IMR-90 (cell line): ENCODE results near the gene FYCO1. TPM values are rescaled to one million over a fixed set of nuclear protein-coding genes. Genes with fewer than 3 reads are reported as not detected.
A peak's percentile ranks its signal among the peaks of the same experiment; 100 is the strongest.

Experiments
- ATAC-seq: fragments of 200-7000 bp; cut with Tn5 transposase; 2 replicates; pipeline ENCODE4 v1.9.1; 2020; ENCODE audit warnings: low read depth, mild to moderate bottlenecking, moderate library complexity
- BruUV-seq: library from RNA; stranded (reverse); fragments of 400-500 nt; replicated peaks from 2 replicates; lab custom pipeline; 2021; lab: Mats Ljungman, UMichigan
- CTCF ChIA-PET: fragments of 300-600 bp; formaldehyde crosslinking; extraction: SDS; loops from one replicate; lab custom pipeline; 2021; ENCODE audit warnings: antibody characterized with exemption; lab: Yijun Ruan, JAX
- POLR2A ChIA-PET: fragments of 300-600 bp; sonication (Branson Sonifier 250); formaldehyde crosslinking; loops from one replicate; lab custom pipeline; 2022; ENCODE audit warnings: antibody characterized with exemption; ENCODE audit not compliant: unreplicated experiment; lab: Charles Lee
- DNase-seq: peaks from one replicate; pipeline ENCODE4 v3.0.0; 2013
- H2AFZ ChIP-seq: replicated peaks from 2 replicates; pipeline ENCODE3; 2013; ENCODE audit warnings: low read length, mild to moderate bottlenecking; ENCODE audit not compliant: poor library complexity
- H2AK5ac ChIP-seq: 2 replicates; pipeline ENCODE4 v1.6.1; 2013; ENCODE audit warnings: low read depth, low read length, inconsistent platforms
- H2AK9ac ChIP-seq: replicated peaks from 2 replicates; pipeline ENCODE3; 2013; ENCODE audit warnings: mild to moderate bottlenecking, low read depth, low read length, moderate library complexity; ENCODE audit not compliant: poor library complexity
- H2BK120ac ChIP-seq: 2 replicates; pipeline ENCODE4 v1.6.1; 2013; ENCODE audit warnings: low read depth, low read length, inconsistent platforms
- H2BK15ac ChIP-seq: 3 replicates; pipeline ENCODE4 v1.6.1; 2013; ENCODE audit warnings: low read depth, low read length, inconsistent platforms
- H2BK20ac ChIP-seq: 2 replicates; pipeline ENCODE4 v1.6.1; 2013; ENCODE audit warnings: low read depth, mild to moderate bottlenecking, inconsistent platforms, low read length, moderate library complexity
- H2BK5ac ChIP-seq: 2 replicates; pipeline ENCODE4 v1.6.1; 2013; ENCODE audit warnings: mild to moderate bottlenecking, low read depth, low read length, inconsistent platforms; ENCODE audit not compliant: poor library complexity, severe bottlenecking
- H3K14ac ChIP-seq: replicated peaks from 2 replicates; pipeline ENCODE4 v1.6.1; 2013; ENCODE audit warnings: low read depth, low read length, inconsistent platforms
- H3K18ac ChIP-seq: 2 replicates; pipeline ENCODE4 v1.6.1; 2013; ENCODE audit warnings: low read depth, low read length, control low read depth
- H3K23ac ChIP-seq: 2 replicates; pipeline ENCODE4 v1.6.1; 2013; ENCODE audit warnings: low read depth, low read length, inconsistent platforms
- H3K27ac ChIP-seq: 2 replicates; pipeline ENCODE4 v1.5.1; 2013; ENCODE audit warnings: mild to moderate bottlenecking, control low read depth, low read length; ENCODE audit not compliant: insufficient read depth
- H3K27me3 ChIP-seq: 2 replicates; pipeline ENCODE4 v1.6.1; 2013; ENCODE audit warnings: low read length; ENCODE audit not compliant: control insufficient read depth, insufficient read depth
- H3K36me3 ChIP-seq: 2 replicates; pipeline ENCODE4 v1.6.1; 2013; ENCODE audit warnings: low read length, mixed read lengths; ENCODE audit not compliant: control insufficient read depth, insufficient read depth
- H3K4ac ChIP-seq: 2 replicates; pipeline ENCODE4 v1.6.1; 2013; ENCODE audit warnings: low read depth, low read length, inconsistent platforms
- H3K4me1 ChIP-seq: 2 replicates; pipeline ENCODE4 v1.6.1; 2013; ENCODE audit warnings: low read length, mixed read lengths; ENCODE audit not compliant: control insufficient read depth, insufficient read depth
- H3K4me2 ChIP-seq: 2 replicates; pipeline ENCODE4 v1.6.1; 2013; ENCODE audit warnings: low read depth, mild to moderate bottlenecking, control low read depth, low read length, moderate library complexity
- H3K4me3 ChIP-seq: 2 replicates; pipeline ENCODE4 v1.5.1; 2013; ENCODE audit warnings: low read depth, mild to moderate bottlenecking, control low read depth, low read length, moderate library complexity; ENCODE audit not compliant: insufficient read depth
- H3K56ac ChIP-seq: 2 replicates; pipeline ENCODE4 v1.6.1; 2013; ENCODE audit warnings: low read length, inconsistent platforms; ENCODE audit not compliant: insufficient read depth; ENCODE audit errors: extremely low read depth
- H3K79me1 ChIP-seq, 2 experiments: 2 replicates each; pipeline ENCODE4 v1.6.1; 2013; ENCODE audit warnings: low read length in 2 of 2, inconsistent platforms in 1 of 2, low read depth in 1 of 2
- H3K9ac ChIP-seq: 2 replicates; pipeline ENCODE4 v1.6.1; 2013; ENCODE audit warnings: low read depth, low read length, control low read depth
- H3K9me1 ChIP-seq: 2 replicates; pipeline ENCODE4 v1.6.1; 2013; ENCODE audit warnings: low read length, inconsistent platforms; ENCODE audit not compliant: insufficient read depth
- H3K9me3 ChIP-seq: 2 replicates; pipeline ENCODE4 v1.6.1; 2013; ENCODE audit warnings: low read length; ENCODE audit not compliant: control insufficient read depth, insufficient read depth
- H4K20me1 ChIP-seq: 2 replicates; pipeline ENCODE4 v1.6.1; 2013; ENCODE audit warnings: low read length, inconsistent platforms; ENCODE audit not compliant: insufficient read depth
- H4K5ac ChIP-seq: 2 replicates; pipeline ENCODE4 v1.6.1; 2013; ENCODE audit warnings: mild to moderate bottlenecking, low read depth, low read length, control low read depth
- H4K8ac ChIP-seq, 2 experiments: 2 replicates each; pipeline ENCODE4 v1.6.1; 2013; ENCODE audit warnings: low read depth in 2 of 2, low read length in 2 of 2, control low read depth in 1 of 2, inconsistent platforms in 1 of 2
- H4K91ac ChIP-seq: 2 replicates; pipeline ENCODE4 v1.6.1; 2013; ENCODE audit warnings: low read depth, low read length, inconsistent platforms; ENCODE audit not compliant: insufficient read depth
- BHLHE40 ChIP-seq: fragments of 150-350 bp; IDR thresholded peaks from 2 replicates; pipeline ENCODE4 v1.6.1; 2016; ENCODE audit warnings: mild to moderate bottlenecking, low read depth, low read length
- MAFK ChIP-seq: IDR thresholded peaks from 2 replicates; pipeline ENCODE4 v1.6.1; 2012; ENCODE audit warnings: low read depth, low read length, improper control_type of control experiment
- NFE2L2 ChIP-seq: fragments of 150-350 bp; IDR thresholded peaks from 2 replicates; pipeline ENCODE4 v1.6.1; 2016; ENCODE audit warnings: low read depth, mild to moderate bottlenecking, low read length
- RAD21 ChIP-seq: IDR thresholded peaks from 2 replicates; pipeline ENCODE4 v1.6.1; 2012; ENCODE audit warnings: low read length, improper control_type of control experiment
- WGBS, 2 experiments: methylation state at CpG; one replicate each; pipeline versions ENCODE4 v1.1.5 to v1.1.7; 2013; ENCODE audit warnings: missing lambda C conversion rate in 2 of 2; ENCODE audit not compliant: insufficient read length in 1 of 2; ENCODE audit errors: extremely low coverage in 2 of 2; 5-methylcytosine and 5-hydroxymethylcytosine counted together
- dilution Hi-C: fragments of 300-500 bp; cut with HindIII; formaldehyde crosslinking; loops from one replicate; pipeline ENCODE4 v1.14.3; 2018; ENCODE audit warnings: low sequenced_read_pairs; ENCODE audit not compliant: unreplicated experiment
- in situ Hi-C: fragments of 300-500 bp; cut with MboI; formaldehyde crosslinking; loops from 3 replicates; pipeline ENCODE4 v1.14.3; 2019; ENCODE audit warnings: low sequenced_read_pairs, inconsistent platforms, mixed read lengths
- intact Hi-C: fragments of 100-400 bp; cut with micrococcal nuclease; formaldehyde crosslinking; loops from 2 replicates; pipeline ENCODE4 v1.10.0; 2022
- polyA plus RNA-seq, 3 experiments: library from polyadenylated mRNA; depleted of rRNA; stranded (reverse); fragments of >200 nt; gene quantifications; 2 replicates each; pipeline ENCODE4 v1.2.3, GENCODE V29; 2012; ENCODE audit warnings: low replicate concordance in 1 of 3
- total RNA-seq: library from RNA; depleted of rRNA; stranded (reverse); fragments of >200 nt; gene quantifications from 2 replicates; pipeline ENCODE4 v1.2.3, GENCODE V29; 2012

FYCO1 gene
- total and polyA plus RNA-seq, 2 of the 4 experiments (the other 2 are of a cell fraction), result 13.7 to 20.1 TPM

GRCh38 chr3:45948311-45948781 is 47.3 kb downstream of the FYCO1 start (continued):
- no peak for TF ChIP-seq MAFK
- peak; percentile 39 for TF ChIP-seq BHLHE40

- Histone ChIP-seq H3K4me2 (peak overlapping the region; percentile 47; the same call in 1 of the 2 replicates), H3K4me1 (peaks cover 33% of the 10 kb centered on the region), H4K20me1 (peaks cover 7% of the 10 kb centered on the region; the same call in 1 of the 2 replicates), H3K79me1 (peaks cover 0 to 4% of the 10 kb centered on the region in 2 experiments; a peak in 1 of 4 replicates), H3K27me3 (no peaks in the 10 kb centered on the region), H2BK20ac (peak overlapping the region; percentile 83), H3K9ac (no peak overlapping the region), H2AK9ac (no peak overlapping the region), H2AFZ (no peak overlapping the region), H3K9me3 (no peaks in the 10 kb centered on the region), H4K5ac (peak overlapping the region; percentile 92), H3K27ac (peak overlapping the region; percentile 82), H4K91ac (peak overlapping the region; percentile 95), H2BK120ac (peak overlapping the region; percentile 89), H3K14ac (peak overlapping the region; percentile 69), H2AK5ac (peak overlapping the region; percentile 85), H2BK5ac (peak overlapping the region; percentile 76), H3K4ac (peak overlapping the region; percentile 98), H4K8ac (peak overlapping the region; percentile 44 to 75), H3K56ac (peak overlapping the region; percentile 49; the same call in 1 of the 2 replicates), H3K36me3 (peaks cover 37% of the 10 kb centered on the region), H3K9me1 (peaks cover 40% of the 10 kb centered on the region), H3K18ac (peak overlapping the region; percentile 98), H3K4me3 (no peak overlapping the region), H3K23ac (peak overlapping the region; percentile 96), H2BK15ac (peak overlapping the region; percentile 89; the same call in 2 of the 3 replicates)
- intact Hi-C loops (no loop called here), in situ Hi-C loops (loop anchor here (10.0 kb wide), 1 partner anchor 427 kb away; the partner anchor contains the start of gene CCR5), dilution Hi-C loops (no loop called here)
- ATAC-seq (peak; percentile 36), DNase-seq (peak; percentile 61)
- BruUV-seq, result no TSS peak
- WGBS, 2 experiments, result 100% methylated on average over 1 of the region's 3 CpGs; no CpG with 5 or more reads in 1 of the 2 experiments
- peak; percentile 93 for TF ChIP-seq NFE2L2
- TF ChIP-seq MAFK, result peak; percentile 26; the same call in 1 of the 2 replicates
- TF ChIP-seq RAD21, result no peak
- peak; percentile 25; the same call in 1 of the 2 replicates for TF ChIP-seq BHLHE40
- POLR2A ChIA-PET, result no interaction called here
- CTCF ChIA-PET, result interaction anchor here (0.9 to 2.8 kb wide), 4 partner anchors 9 to 431 kb away, joined by 3 to 9 read pairs (median 4); no protein-coding TSS in a partner anchor
These were observed 48.3 kb downstream of the FYCO1 start for GRCh38 chr3:45947361-45947760.
